A673 (cell line): ENCODE data around the gene COL4A6. TPM values are rescaled to one million over a fixed set of nuclear protein-coding genes. Genes with fewer than 3 reads are reported as not detected.

Experiments
- BruUV-seq: library from RNA; stranded (reverse); fragments of 400-500 nt; replicated peaks from 2 replicates; lab custom pipeline; 2021; lab: Mats Ljungman, UMichigan
- CTCF ChIA-PET: fragments of 300-600 bp; sonication (Branson Sonifier 250); formaldehyde crosslinking; loops from one replicate; lab custom pipeline; 2022; ENCODE audit warnings: antibody characterized with exemption; lab: Charles Lee
- POLR2A ChIA-PET: fragments of 300-600 bp; sonication (Branson Sonifier 250); formaldehyde crosslinking; loops from one replicate; lab custom pipeline; 2022; ENCODE audit warnings: antibody characterized with exemption; ENCODE audit not compliant: low non-redundant PET; lab: Charles Lee
- DNase-seq: peaks from one replicate; pipeline ENCODE4 v3.0.0-alpha.2; 2015; ENCODE audit warnings: low spot score
- H3K27ac ChIP-seq: fragments of 200-600 bp; sonication (generic); 2 replicates; pipeline ENCODE4 v1.5.1; 2016; ENCODE audit warnings: mixed run types, low read depth, mild to moderate bottlenecking, mixed read lengths, antibody characterized with exemption, low read length; ENCODE audit not compliant: poor library complexity, severe bottlenecking
- H3K27me3 ChIP-seq: fragments of 200-600 bp; sonication (generic); replicated peaks from 2 replicates; pipeline ENCODE4 v1.6.1; 2017; ENCODE audit warnings: mixed run types, low read depth, mild to moderate bottlenecking, mixed read lengths, antibody characterized with exemption, low read length; ENCODE audit not compliant: insufficient read depth, poor library complexity
- H3K36me3 ChIP-seq: fragments of 200-600 bp; sonication (generic); 2 replicates; pipeline ENCODE4 v1.6.1; 2016; ENCODE audit warnings: mixed run types, mild to moderate bottlenecking, mixed read lengths, antibody characterized with exemption, low read length; ENCODE audit not compliant: insufficient read depth, poor library complexity, severe bottlenecking
- H3K4me1 ChIP-seq: fragments of 200-600 bp; sonication (generic); 2 replicates; pipeline ENCODE4 v1.6.1; 2017; ENCODE audit warnings: mixed run types, mild to moderate bottlenecking, mixed read lengths, antibody characterized with exemption, low read length; ENCODE audit not compliant: insufficient read depth, poor library complexity, severe bottlenecking
- H3K4me3 ChIP-seq: fragments of 200-600 bp; sonication (generic); 2 replicates; pipeline ENCODE4 v1.5.1; 2016; ENCODE audit warnings: low read depth, mixed run types, mild to moderate bottlenecking, mixed read lengths, low read length; ENCODE audit not compliant: poor library complexity, severe bottlenecking
- H3K9me3 ChIP-seq: fragments of 200-600 bp; sonication (generic); 2 replicates; pipeline ENCODE4 v1.6.1; 2016; ENCODE audit warnings: mixed run types, low read depth, mild to moderate bottlenecking, mixed read lengths, antibody characterized with exemption, low read length; ENCODE audit not compliant: poor library complexity, severe bottlenecking
- EZH2 ChIP-seq: fragments of 200-600 bp; sonication (generic); IDR thresholded peaks from 2 replicates; pipeline ENCODE4 v1.6.1; 2017; ENCODE audit warnings: borderline replicate concordance, low read depth, mild to moderate bottlenecking, mixed read lengths, antibody characterized with exemption, low read length; ENCODE audit not compliant: poor library complexity, severe bottlenecking
- intact Hi-C: fragments of 100-400 bp; cut with micrococcal nuclease; formaldehyde crosslinking; loops from one replicate; pipeline ENCODE4 v1.10.0; 2022; ENCODE audit not compliant: unreplicated experiment
- total RNA-seq: library from RNA; stranded (reverse); gene quantifications from 2 replicates; pipeline ENCODE4 v1.2.3, GENCODE V29; 2021
- TF ChIP-seq, protein P1 (sequence below): fragments of 300-800, 200-600 bp; sonication (generic); conservative IDR thresholded peaks from 2 replicates; pipeline ENCODE4 v1.5.1; 2017; ENCODE audit warnings: low read depth, mild to moderate bottlenecking, antibody characterized with exemption, low read length, moderate library complexity, mixed read lengths

Gene COL4A6
- total RNA-seq, 1 experiment from 2014 or later: not detected

- no peak overlapping the region for H3K4me3 ChIP-seq
- POLR2A ChIA-PET: no interaction called here
- no peak for TF ChIP-seq EZH2
- H3K27ac ChIP-seq: no peak overlapping the region
- no peaks in the 10 kb centered on the region for H3K36me3 ChIP-seq
- no peak for DNase-seq
- intact Hi-C loops: no loop called here
- H3K9me3 ChIP-seq: no peaks in the 10 kb centered on the region
- no peaks in the 10 kb centered on the region for H3K4me1 ChIP-seq
- no TSS peak for BruUV-seq
- CTCF ChIA-PET: no interaction called here
- no peaks in the 10 kb centered on the region for H3K27me3 ChIP-seq
Observed at GRCh38 chrX:108366644-108367406, 71.4 kb downstream of the COL4A6 start.

DNA sequence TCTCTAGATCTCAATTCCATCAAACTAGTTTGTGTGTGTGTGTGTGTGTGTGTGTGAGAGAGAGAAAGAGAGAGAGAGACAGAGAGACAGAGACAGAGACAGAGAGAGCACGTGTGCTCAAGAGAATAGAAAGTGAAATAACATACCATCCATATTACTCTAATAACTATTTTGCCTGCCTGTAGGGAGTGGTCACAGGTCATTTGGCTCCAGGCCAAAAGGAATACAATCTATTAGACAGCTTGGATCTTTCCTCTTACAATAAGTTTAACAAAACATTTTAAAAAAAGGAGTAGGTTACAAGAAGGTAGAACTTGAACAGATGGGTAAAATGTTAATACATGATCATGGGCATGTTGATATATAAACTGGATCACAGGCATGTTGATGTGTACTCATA, 76.2 kb downstream of the COL4A6 start:
- intact Hi-C loops: no loop called here
- TF ChIP-seq, protein P1, sequence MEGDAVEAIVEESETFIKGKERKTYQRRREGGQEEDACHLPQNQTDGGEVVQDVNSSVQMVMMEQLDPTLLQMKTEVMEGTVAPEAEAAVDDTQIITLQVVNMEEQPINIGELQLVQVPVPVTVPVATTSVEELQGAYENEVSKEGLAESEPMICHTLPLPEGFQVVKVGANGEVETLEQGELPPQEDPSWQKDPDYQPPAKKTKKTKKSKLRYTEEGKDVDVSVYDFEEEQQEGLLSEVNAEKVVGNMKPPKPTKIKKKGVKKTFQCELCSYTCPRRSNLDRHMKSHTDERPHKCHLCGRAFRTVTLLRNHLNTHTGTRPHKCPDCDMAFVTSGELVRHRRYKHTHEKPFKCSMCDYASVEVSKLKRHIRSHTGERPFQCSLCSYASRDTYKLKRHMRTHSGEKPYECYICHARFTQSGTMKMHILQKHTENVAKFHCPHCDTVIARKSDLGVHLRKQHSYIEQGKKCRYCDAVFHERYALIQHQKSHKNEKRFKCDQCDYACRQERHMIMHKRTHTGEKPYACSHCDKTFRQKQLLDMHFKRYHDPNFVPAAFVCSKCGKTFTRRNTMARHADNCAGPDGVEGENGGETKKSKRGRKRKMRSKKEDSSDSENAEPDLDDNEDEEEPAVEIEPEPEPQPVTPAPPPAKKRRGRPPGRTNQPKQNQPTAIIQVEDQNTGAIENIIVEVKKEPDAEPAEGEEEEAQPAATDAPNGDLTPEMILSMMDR: no peak
- Histone ChIP-seq H3K9me3 (no peaks in the 10 kb centered on the region), H3K4me3 (no peak overlapping the region), H3K4me1 (no peaks in the 10 kb centered on the region), H3K27me3 (peaks cover 23% of the 10 kb centered on the region), H3K36me3 (no peaks in the 10 kb centered on the region), H3K27ac (no peak overlapping the region)
- BruUV-seq: no TSS peak
- no peak for DNase-seq
- ChIA-PET POLR2A (no interaction called here), CTCF (no interaction called here)

DNA sequence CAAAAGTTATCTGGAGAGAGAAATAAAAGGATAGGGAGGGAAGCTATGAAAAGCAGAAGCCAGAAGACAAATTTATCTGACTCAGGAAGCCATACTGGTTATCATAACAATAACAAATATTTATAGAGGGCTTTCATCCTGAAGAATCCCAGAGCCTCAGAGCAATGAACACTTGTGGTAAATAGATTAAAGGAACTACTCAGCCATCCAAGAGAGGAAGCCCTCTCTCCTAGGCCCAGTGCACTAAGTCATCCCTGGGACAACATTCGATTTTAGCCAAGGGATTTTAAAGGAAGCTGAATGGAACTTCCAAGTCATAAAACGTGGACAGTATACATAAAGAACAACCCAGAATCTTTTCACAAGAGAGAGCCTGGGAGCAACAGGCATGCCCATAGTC, 76.9 kb downstream of the COL4A6 start:
- ChIA-PET POLR2A (no interaction called here), CTCF (no interaction called here)
- Histone ChIP-seq H3K4me3 (no peak overlapping the region), H3K4me1 (no peaks in the 10 kb centered on the region), H3K27me3 (peaks cover 30% of the 10 kb centered on the region), H3K9me3 (no peaks in the 10 kb centered on the region), H3K27ac (no peak overlapping the region), H3K36me3 (no peaks in the 10 kb centered on the region)
- no TSS peak for BruUV-seq
- no peak for TF ChIP-seq EZH2
- TF ChIP-seq, protein P1: no peak
- intact Hi-C loops: no loop called here
- no peak for DNase-seq
